Endothelial cell of umbilical vein (primary cell): ENCODE results near the gene PIK3C2G. TPM values are rescaled to one million over a fixed set of nuclear protein-coding genes. Genes with fewer than 3 reads are reported as not detected.

ENCODE experiments used
- BruUV-seq: library from RNA; stranded (reverse); fragments of 400-500 nt; replicated peaks from 2 replicates; lab custom pipeline; 2021; lab: Mats Ljungman, UMichigan
- CTCF ChIA-PET: fragments of 300-600, 350-600 bp; sonication (Branson Sonifier 250); formaldehyde crosslinking; loops from one replicate; lab custom pipeline; 2021; ENCODE audit warnings: antibody characterized with exemption, inconsistent platforms; lab: Charles Lee
- POLR2A ChIA-PET: fragments of 300-600, 350-600 bp; sonication (Branson Sonifier 250); formaldehyde crosslinking; loops from one replicate; lab custom pipeline; 2021; ENCODE audit warnings: antibody characterized with exemption, inconsistent platforms; lab: Charles Lee
- DNase-seq: peaks from one replicate; pipeline ENCODE4 v3.0.0-alpha.2; 2011; ENCODE audit warnings: low read depth, low spot score
- FAIRE-seq: peaks from 2 replicates; lab custom pipeline; 2011; peaks lifted over from hg19 to GRCh38; lab: Jason Lieb, UNC
- H2AFZ ChIP-seq: 2 replicates; pipeline ENCODE4 v1.6.0; 2012; ENCODE audit warnings: low read depth, low read length, control low read depth, inconsistent platforms
- H3K27ac ChIP-seq: 2 replicates; pipeline ENCODE4 v1.5.1; 2011; ENCODE audit warnings: low read depth, mild to moderate bottlenecking, control low read depth, low read length, moderate library complexity; ENCODE audit not compliant: insufficient read depth
- H3K27me3 ChIP-seq, 2 experiments: 2 replicates each; pipeline versions ENCODE4 v1.6.0 to v1.6.1; 2011; ENCODE audit warnings: low read length in 2 of 2, mixed read lengths in 1 of 2; ENCODE audit not compliant: control insufficient read depth in 2 of 2, insufficient read depth in 2 of 2
- H3K36me3 ChIP-seq, 2 experiments: 2 replicates in 1 of 2; 3 replicates in 1 of 2; pipeline ENCODE4 v1.5.1; 2011; ENCODE audit warnings: low read length in 2 of 2, mild to moderate bottlenecking in 1 of 2, moderate library complexity in 1 of 2; ENCODE audit not compliant: control insufficient read depth in 2 of 2, insufficient read depth in 2 of 2; ENCODE audit errors: extremely low read depth in 1 of 2
- H3K4me1 ChIP-seq: 3 replicates; pipeline ENCODE4 v1.5.1; 2011; ENCODE audit warnings: mild to moderate bottlenecking, low read length; ENCODE audit not compliant: control insufficient read depth, insufficient read depth; ENCODE audit errors: extremely low read depth
- H3K4me2 ChIP-seq: 2 replicates; pipeline ENCODE4 v1.6.1; 2011; ENCODE audit warnings: low read length, control low read depth, mixed read lengths; ENCODE audit not compliant: insufficient read depth
- H3K4me3 ChIP-seq, 3 experiments: fragments of 200-600 bp in 1 of 3; sonication (generic), shearing (Covaris generic) in 1 of 3; replicated peaks in 1 of 3; 2 replicates each; pipeline ENCODE4 v1.5.1; 2011 to 2016; ENCODE audit warnings: control low read depth in 3 of 3, low read length in 3 of 3, mild to moderate bottlenecking in 2 of 3, inconsistent platforms in 1 of 3, low read depth in 1 of 3, moderate library complexity in 1 of 3; ENCODE audit not compliant: insufficient read depth in 1 of 3
- H3K79me2 ChIP-seq: 2 replicates; pipeline ENCODE4 v1.6.0; 2012; ENCODE audit warnings: low read length, inconsistent platforms; ENCODE audit not compliant: control insufficient read depth, insufficient read depth
- H3K9ac ChIP-seq: replicated peaks from 2 replicates; pipeline ENCODE3; 2011; ENCODE audit warnings: low read length, control low read depth; ENCODE audit not compliant: insufficient read depth; ENCODE audit errors: extremely low read depth
- H3K9me1 ChIP-seq: replicated peaks from 3 replicates; pipeline ENCODE4 v1.6.0; 2011; ENCODE audit warnings: mild to moderate bottlenecking, low read length; ENCODE audit not compliant: control insufficient read depth, insufficient read depth; ENCODE audit errors: extremely low read depth
- H3K9me3 ChIP-seq: replicated peaks from 2 replicates; pipeline ENCODE4 v1.5.1; 2012; ENCODE audit warnings: low read length, inconsistent platforms; ENCODE audit not compliant: control insufficient read depth, insufficient read depth
- H4K20me1 ChIP-seq: replicated peaks from 2 replicates; pipeline ENCODE3; 2011; ENCODE audit warnings: mild to moderate bottlenecking, low read length; ENCODE audit not compliant: control insufficient read depth, insufficient read depth; ENCODE audit errors: extremely low read depth
- CTCF ChIP-seq, 2 donors: IDR thresholded peaks; 1 replicate in 1 of 2; 2 replicates in 1 of 2; pipeline ENCODE4 v1.5.1; 2011; ENCODE audit warnings: low read length in 2 of 2, mild to moderate bottlenecking in 2 of 2, moderate library complexity in 2 of 2, control low read depth in 1 of 2, inconsistent platforms in 1 of 2, low read depth in 1 of 2; ENCODE audit not compliant: insufficient read depth in 1 of 2; ENCODE audit errors: extremely low read depth in 1 of 2
- EZH2 ChIP-seq: IDR thresholded peaks from 2 replicates; pipeline ENCODE4 v1.6.1; 2012; ENCODE audit warnings: borderline replicate concordance, low read depth, mild to moderate bottlenecking, moderate library complexity, low read length, inconsistent platforms; ENCODE audit not compliant: severe bottlenecking
- FOS ChIP-seq: IDR thresholded peaks from 2 replicates; pipeline ENCODE4 v1.6.1; 2011; ENCODE audit warnings: mild to moderate bottlenecking, low read length, moderate library complexity, borderline replicate concordance; ENCODE audit not compliant: insufficient read depth
- GATA2 ChIP-seq: IDR thresholded peaks from 2 replicates; pipeline ENCODE4 v1.7.0; 2011; ENCODE audit warnings: low read depth, mild to moderate bottlenecking, moderate library complexity, mixed read lengths, low read length; ENCODE audit not compliant: insufficient read length, insufficient read depth
- JUN ChIP-seq: IDR thresholded peaks from 2 replicates; pipeline ENCODE4 v1.6.1; 2011; ENCODE audit warnings: borderline replicate concordance, low read depth; ENCODE audit not compliant: insufficient read length, insufficient read depth
- MAX ChIP-seq: IDR thresholded peaks from 2 replicates; pipeline ENCODE4 v1.6.1; 2011; ENCODE audit not compliant: insufficient read depth, insufficient read length
- MYC ChIP-seq: IDR thresholded peaks from one replicate; pipeline ENCODE4 v1.6.1; 2011; ENCODE audit warnings: mild to moderate bottlenecking, low read depth, low read length
- POLR2A ChIP-seq: IDR thresholded peaks from 2 replicates; pipeline ENCODE4 v1.6.1; 2012; ENCODE audit warnings: low read depth, mild to moderate bottlenecking, control low read depth, low read length
- POLR2AphosphoS5 ChIP-seq: IDR thresholded peaks from 2 replicates; pipeline ENCODE4 v1.6.1; 2012; ENCODE audit warnings: low read depth, mild to moderate bottlenecking, control low read depth, low read length, moderate library complexity; ENCODE audit not compliant: insufficient read depth
- dilution Hi-C: fragments of 300-500 bp; cut with MboI; formaldehyde crosslinking; loops from one replicate; pipeline ENCODE4 v1.15.0; 2019; ENCODE audit warnings: low sequenced_read_pairs; ENCODE audit not compliant: extremely low pct_ligation_motif_present
- intact Hi-C: fragments of 100-400 bp; cut with micrococcal nuclease; formaldehyde crosslinking; loops from one replicate; pipeline ENCODE4 v1.10.0; 2022
- polyA plus RNA-seq, 4 experiments: library from polyadenylated mRNA; depleted of rRNA in 3 of 4; stranded (reverse) in 3 of 4; unstranded in 1 of 4; fragments of >200 nt; gene quantifications; 2 replicates each; pipeline versions ENCODE4 v1.2.1 to v1.2.3, GENCODE V29; 2011 to 2012; ENCODE audit warnings: missing spikeins in 1 of 4
- total RNA-seq: library from RNA; stranded (reverse); gene quantifications from 2 replicates; pipeline ENCODE4 v1.2.3, GENCODE V29; 2021

The PIK3C2G gene
- total and polyA plus RNA-seq, 2 donors (not counting 3 experiments of a cell fraction or from before 2014, with no cell fraction given) = not detected

- DNase-seq = no peak
- Histone ChIP-seq H3K27ac (no peak overlapping the region), H3K4me2 (no peak overlapping the region), H4K20me1 (no peaks in the 10 kb centered on the region), H3K4me1 (no peaks in the 10 kb centered on the region), H3K27me3 (no peaks in the 10 kb centered on the region), H3K9ac (no peak overlapping the region), H3K9me3 (no peaks in the 10 kb centered on the region), H2AFZ (no peak overlapping the region), H3K4me3 (no peak overlapping the region), H3K9me1 (no peaks in the 10 kb centered on the region), H3K36me3 (no peaks in the 10 kb centered on the region), H3K79me2 (no peaks in the 10 kb centered on the region)
- dilution Hi-C loops (no loop called here), intact Hi-C loops (no loop called here)
- POLR2A ChIA-PET = no interaction called here
- CTCF ChIA-PET = no interaction called here
- FAIRE-seq = no peak
- BruUV-seq = no TSS peak
- TF ChIP-seq POLR2A = no peak
- no peak for TF ChIP-seq CTCF (IDR thresholded peaks at IDR 0.05; ENCODE audit: extremely low read depth in 1 of 2, insufficient read depth in 1 of 2, low read depth in 1 of 2, low read length in 2 of 2)
These were observed 359.7 kb downstream of the PIK3C2G start for GRCh38 chr12:18620986-18621385.

- dilution Hi-C loops = no loop called here
- ChIA-PET CTCF (no interaction called here), POLR2A (no interaction called here)
- FAIRE-seq = no peak
- no peaks in the 10 kb centered on the region for H3K9me1 ChIP-seq
- no peaks in the 10 kb centered on the region for H3K36me3 ChIP-seq
- BruUV-seq = no TSS peak
- H3K4me3 ChIP-seq = no peak overlapping the region
- no peak overlapping the region for H3K4me2 ChIP-seq
- H3K79me2 ChIP-seq = no peaks in the 10 kb centered on the region
- no peak overlapping the region for H3K27ac ChIP-seq
- no peaks in the 10 kb centered on the region for H3K9me3 ChIP-seq
- H3K9ac ChIP-seq = no peak overlapping the region
- H3K27me3 ChIP-seq = no peaks in the 10 kb centered on the region
- intact Hi-C loops = no loop called here
- H3K4me1 ChIP-seq = no peaks in the 10 kb centered on the region
- no peaks in the 10 kb centered on the region for H4K20me1 ChIP-seq
- TF ChIP-seq JUN = no peak
- TF ChIP-seq MYC = no peak
- no peak for TF ChIP-seq POLR2AphosphoS5
- TF ChIP-seq GATA2 = no peak
- TF ChIP-seq CTCF (IDR thresholded peaks at IDR 0.05; ENCODE audit: extremely low read depth in 1 of 2, insufficient read depth in 1 of 2, low read depth in 1 of 2, low read length in 2 of 2) = no peak
- no peak for TF ChIP-seq POLR2A
- TF ChIP-seq FOS = no peak
- no peak for TF ChIP-seq EZH2
- TF ChIP-seq MAX = no peak
- no peak overlapping the region for H2AFZ ChIP-seq
- DNase-seq = no peak
These were observed 368.1 kb downstream of the PIK3C2G start for GRCh38 chr12:18629445-18629844.
